Glomerular visceral epithelial cell (primary cell): ENCODE data around the gene SCN5A.
"Not testable (repeated sequence)": the region's sequence is repeated elsewhere in the genome, so short reads cannot be mapped to it uniquely, and the experiment has no call there.

ENCODE experiments used
- DNase-seq: peaks from one replicate; pipeline ENCODE4 v3.0.0-alpha.2; 2016; ENCODE audit errors: extremely low spot score

Gene SCN5A

DNA sequence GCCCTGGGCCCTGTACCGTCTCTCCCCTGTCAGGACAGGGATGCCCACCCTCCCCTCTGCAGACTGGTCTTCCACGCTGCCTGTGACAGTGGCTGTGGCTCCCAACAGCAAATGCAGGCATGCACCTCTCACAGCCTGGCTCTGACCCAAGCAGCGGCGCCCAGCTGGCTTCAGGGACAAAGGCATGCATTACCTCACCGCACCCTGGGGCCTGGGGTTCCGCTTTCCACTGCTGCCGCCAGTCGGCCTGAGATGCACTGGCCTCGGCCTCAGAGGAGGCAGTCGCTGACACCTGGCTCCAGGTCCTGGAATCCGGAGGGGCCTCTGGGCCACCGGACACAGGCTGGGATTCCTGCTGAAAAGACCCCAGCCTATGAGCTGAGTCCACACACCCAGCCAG lies 70.3 kb downstream of the SCN5A start:
- DNase-seq = no peak

DNA sequence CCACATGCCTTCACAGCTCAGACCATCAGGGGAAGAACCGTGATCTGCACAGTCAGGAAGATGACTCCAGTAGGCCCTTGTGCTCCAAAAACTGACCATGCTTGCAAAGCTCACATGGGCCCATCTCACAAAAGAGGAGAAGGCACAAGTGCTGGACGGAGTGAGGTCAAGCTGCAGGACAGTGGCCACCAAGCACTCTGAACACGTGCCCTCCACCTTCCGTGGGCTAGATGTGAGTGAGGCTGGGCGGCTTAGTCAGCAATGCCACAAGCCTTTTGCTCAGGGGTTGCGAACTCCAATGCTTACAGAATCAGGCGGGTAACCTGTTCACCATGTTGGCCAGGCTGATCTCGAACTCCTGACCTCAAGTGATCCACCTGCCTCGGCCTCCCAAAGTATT lies 70.9 kb downstream of the SCN5A start:
- no peak for DNase-seq

DNA sequence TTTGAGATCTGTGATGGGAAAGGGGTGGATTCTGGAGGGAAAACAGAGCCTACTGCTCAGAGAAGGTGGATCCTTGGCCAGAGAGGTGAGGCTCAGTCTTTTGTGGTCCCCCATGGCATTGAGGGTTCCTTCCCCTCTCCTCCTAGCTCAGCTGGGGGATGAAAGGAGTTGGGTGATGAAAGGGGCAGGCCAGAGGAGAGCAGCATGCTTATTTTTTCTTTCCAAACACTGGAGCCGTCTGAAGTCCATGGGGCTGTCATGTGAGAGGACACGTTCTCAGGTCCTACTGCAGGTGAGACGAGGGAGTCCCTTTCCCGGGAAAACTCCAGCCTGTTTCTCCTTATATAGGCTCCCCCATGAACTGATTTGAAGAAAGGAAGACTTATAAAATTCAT lies 71.4 kb downstream of the SCN5A start:
- no peak for DNase-seq

DNA sequence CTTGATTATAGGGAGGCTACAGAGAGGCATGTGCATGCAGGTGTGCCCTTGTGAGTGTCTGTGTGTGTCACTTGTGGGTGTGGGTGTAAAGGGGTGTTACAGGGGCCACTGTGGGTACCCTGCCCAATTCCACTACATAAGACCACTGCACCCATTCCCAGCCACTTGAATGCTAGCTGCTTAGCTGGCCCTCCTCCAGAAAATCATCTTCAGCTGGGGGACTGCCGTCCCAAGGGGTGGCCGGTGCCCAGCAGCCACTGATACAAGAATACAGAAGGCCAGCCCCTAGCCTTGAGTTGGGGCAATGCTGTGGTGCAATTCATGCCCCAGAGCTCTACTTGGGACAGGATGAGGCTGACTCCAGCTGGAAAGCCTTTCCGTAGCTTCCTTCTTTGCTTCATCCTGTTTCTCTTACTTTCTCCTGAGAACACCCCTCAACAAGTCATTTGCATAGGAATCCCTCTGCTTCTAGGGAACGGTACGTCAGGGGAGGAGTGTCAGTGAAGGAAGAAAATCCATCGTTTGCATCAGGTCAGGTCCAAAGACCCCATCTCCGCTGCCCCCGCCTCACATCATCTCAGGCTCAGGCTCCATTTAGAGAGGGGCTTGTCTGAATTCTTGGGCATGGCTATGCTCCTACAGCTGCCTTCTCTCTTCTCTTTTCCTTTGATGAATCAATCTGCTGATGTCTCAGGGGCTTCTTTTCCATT lies 72.0 kb downstream of the SCN5A start:
- DNase-seq = no peak

DNA sequence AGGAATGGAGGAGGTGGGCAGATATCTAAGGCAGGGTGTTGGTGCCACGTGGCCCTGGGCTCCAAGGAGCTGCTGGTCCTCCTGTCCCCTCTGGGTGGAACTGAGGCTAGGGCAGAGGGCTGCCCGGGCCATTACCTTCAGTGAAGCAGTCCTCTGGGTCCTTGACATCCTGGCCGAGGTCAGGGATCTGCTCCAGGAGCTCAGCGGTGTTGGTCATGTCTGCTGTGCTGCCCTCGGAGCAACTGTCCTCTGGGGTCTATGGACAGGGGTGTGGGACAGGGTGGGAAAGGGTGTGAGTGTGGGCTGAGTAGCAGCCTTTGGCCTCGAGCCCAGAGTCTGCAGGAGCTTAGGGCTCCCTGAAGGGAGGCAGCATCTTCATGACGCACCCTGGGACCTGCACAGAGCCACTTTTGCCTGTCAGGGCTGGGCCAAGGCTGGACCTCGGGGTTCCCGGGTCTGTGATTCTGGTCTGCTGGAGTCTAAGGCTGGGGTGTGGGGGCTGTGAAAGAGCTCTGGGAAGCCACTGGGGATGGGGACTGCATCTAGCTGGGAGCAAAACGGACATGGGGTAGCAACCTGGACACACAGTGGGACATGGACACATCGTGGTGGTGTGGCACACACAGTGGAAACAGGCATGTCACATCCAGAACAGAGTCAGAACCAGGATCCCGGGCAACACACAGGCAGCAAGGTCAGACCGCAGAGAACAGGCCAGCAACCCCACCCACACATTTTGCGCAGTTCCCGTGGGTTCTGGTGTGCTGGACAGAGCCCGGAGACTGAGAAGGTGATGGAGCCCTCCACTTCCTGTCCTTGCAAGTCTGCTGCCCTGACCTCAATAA lies 72.7 kb downstream of the SCN5A start:
- no peak for DNase-seq

DNA sequence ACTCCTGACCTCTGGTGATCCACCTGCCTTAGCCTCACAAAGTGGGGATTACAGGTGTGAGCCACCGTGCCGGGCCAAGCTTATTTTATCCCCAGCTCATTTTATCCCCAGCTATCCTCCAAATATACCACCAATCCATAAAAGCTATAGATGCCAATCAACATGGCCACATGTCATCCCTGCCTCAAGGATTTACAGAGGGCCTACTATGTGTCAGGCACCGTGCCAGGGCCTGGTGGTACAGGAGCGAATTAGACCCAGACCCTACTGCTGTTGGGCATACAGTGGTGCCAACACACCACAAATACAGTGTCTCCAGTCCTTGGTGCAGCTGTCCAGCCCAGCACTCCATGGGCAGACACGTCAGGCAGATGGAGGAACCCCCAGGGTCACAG lies 73.4 kb downstream of the SCN5A start:
- DNase-seq = no peak

DNA sequence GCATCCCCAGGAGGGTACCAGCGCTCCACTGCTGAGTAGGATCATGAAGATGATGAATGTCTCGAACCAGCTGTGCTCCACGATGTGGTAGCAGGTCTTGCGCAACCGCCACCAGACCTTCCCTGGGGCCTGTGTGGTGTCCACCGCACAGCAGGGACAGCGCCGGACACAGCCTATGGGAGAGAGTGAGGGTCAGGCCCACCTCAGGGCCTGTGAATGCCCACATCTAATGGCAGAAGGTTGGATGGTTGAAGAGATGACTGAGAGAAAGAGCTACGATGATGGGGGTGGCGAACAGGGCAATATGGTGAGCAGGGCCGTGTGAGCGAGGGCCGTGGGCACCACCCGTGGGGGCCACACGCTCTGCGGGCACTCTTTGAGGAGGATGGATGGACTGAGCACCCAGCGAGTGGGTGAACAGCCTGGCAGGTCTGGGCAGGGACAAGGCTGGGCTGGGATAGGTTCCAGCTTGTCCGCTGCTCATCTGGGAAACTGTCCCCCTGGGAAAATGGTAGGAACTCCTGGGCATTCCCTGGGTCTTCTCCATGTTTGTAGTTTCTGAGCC lies 74.1 kb downstream of the SCN5A start:
- no peak for DNase-seq

DNA sequence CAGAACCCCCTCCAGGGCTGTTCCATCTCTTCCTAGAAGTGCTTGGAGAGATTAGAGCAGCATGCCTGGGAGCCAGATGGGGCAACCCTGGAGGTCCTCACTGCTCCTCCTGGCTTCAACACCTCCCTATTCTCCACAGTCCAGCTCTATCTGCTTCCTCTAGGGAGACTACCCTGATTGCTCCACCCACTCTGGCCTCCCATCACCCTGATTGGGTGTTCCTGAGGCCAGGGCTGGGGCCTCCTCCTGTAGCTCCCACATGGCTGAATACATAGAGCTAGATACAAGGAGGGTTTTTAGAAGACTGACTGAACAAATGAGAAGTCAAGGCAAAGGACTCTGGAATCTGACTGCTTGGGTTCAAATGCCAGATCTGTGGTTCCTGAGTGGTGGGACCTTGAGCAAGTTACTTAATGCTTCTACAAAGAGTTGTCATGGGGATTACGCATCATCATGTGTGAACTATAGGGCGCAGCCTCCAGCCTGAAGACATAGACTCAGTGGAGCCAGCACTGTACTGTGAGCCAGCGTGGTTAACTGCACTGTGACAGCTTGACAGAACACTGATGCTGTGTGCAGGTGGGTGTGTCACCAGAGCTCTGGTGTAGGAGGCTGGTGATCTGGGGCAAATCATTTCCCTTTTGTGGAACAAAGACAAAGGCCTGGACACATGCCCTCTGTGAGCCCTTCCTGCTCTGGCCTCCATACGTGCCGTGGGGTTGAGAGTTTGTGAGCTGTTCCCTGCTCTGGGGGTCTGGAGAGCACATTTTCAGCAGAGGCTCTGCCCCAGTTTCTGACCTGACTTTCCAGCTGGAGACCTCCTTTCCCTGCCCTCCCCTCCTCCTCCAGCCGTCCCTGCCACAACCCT lies 74.8 kb downstream of the SCN5A start:
- no peak for DNase-seq

DNA sequence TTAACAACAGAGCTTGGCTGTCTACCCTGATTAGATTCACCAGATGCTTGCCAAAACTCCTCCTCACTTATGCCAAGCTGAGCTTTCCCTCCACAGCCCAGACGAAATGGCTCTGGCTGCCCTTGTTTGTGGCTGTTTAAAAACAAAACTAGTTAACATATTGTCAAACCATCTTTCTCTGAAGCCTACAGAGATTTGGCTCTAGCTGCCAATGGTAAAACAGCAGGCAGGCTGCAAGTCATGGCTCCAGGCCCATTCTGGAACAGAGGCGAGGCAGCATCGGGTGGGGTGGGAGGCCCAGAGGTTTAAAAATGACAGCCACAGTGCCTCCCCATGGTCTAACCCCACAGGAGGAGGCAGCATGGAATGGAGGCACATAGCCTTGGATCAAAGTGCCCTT lies 75.9 kb downstream of the SCN5A start:
- no peak for DNase-seq

DNA sequence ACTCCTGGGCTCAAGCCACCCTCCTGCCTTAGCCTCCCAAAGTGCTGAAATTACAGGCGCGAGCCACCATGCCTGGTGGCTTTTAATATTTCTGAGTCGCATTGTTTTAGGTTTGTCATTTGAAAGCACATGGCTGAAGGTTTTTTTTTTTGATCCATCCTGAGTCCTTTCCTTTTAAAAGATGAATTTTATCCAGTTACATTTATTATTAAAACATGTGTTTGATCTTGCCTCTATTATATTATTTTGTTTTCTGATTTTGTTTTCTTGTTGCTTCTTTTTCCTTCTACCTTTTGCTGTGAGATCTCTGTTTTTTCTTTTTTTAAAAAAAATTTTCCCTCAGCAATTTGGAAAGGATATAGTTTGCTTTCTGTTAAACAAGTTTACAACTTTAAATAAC lies 76.4 kb downstream of the SCN5A start:
- no peak for DNase-seq

DNA sequence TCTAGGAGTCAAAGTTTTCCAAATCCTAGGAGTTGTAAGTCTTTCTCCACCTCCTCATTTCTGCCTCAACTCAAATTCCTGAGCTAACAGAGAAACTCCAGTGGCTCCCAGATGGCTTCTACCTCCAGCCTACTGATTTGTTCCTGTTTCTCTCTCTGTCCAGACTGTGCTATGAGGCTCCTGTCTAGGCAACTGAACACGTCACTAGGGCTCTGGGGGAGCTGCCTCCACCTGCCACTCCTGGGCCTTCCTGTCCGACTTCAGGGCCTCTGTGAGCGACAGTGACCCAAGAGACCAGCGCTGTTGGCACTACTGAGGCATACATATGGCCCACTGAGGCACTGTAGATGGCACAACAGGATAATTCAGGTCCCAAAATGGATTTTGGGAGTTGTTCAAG lies 82.0 kb downstream of the SCN5A start:
- DNase-seq = no peak

DNA sequence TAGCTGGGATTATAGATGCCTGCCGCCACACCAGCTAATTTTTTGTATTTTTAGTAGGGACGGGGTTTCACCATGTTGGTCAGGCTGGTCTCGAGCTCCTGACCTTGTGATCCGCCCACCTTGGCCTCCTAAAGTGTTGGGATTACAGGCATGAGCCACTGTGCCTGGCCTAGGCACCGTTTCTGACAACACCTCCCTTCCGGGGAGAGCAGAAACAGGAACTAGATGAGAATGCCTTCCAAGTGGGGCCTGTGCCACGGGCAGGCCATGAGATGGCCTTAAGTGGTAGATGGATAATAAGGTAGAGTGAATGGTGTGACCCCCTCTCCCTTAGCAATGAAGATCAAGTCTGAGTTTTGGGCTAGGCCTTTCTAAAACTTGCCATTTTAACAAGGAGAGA lies 82.7 kb downstream of the SCN5A start:
- DNase-seq = not testable (repeated sequence)

DNA sequence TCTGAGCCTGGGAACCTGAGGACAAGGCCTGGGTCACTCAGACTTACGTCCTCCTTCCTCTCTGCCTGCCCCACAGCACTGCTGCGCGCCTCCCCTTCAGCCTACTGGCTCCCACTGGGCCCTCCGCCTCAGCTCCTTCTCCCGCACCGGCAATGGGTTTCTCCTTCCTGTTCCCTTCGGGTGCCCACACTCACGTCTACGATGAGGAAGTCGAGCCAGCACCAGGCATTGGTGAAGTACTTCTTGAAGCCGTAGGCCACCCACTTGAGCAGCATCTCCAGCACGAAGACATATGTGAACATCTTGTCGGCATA lies 83.3 kb downstream of the SCN5A start:
- DNase-seq = no peak

DNA sequence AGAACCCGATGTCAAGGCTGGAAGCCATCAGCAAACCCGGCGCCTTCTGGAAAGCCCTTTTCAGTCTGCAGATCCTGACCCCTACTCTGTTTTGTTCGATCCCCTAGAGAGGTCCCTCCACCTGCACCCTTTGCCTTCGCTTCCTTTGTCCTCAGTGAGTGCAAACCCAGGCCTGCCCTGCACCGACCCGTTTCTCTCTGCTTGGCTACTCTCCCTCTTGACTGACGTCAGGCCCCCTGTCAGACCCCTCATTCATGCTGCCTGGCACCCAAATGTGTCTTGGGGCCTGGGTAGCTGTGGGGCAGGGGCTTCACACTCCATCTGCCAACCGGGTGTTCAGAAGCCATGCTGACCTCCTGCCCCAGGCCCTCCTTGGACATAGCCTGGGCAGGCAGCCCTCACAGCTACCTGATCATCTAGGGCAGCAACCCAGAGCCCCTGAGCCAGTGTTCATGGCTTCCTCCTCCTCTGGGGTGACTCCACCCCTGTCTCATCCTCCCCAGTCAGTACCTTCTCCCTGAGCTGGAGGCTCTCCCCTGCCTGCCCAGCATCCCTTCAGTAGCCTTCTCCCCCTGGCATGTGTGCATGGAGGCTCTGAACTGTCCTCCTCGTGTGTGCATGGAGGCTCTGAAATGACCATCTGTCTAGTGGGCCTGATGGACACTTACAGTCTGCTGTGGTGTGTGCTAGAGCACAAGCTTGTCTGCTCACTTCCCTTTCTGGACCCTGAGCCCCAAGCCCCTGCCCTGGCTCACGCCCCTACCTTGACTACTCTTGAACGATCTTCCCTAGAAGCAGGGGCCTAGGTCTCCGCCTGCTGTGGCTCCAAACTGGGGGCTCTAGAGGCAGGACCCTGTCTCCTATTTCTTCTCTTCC lies 83.9 kb downstream of the SCN5A start:
- no peak for DNase-seq

DNA sequence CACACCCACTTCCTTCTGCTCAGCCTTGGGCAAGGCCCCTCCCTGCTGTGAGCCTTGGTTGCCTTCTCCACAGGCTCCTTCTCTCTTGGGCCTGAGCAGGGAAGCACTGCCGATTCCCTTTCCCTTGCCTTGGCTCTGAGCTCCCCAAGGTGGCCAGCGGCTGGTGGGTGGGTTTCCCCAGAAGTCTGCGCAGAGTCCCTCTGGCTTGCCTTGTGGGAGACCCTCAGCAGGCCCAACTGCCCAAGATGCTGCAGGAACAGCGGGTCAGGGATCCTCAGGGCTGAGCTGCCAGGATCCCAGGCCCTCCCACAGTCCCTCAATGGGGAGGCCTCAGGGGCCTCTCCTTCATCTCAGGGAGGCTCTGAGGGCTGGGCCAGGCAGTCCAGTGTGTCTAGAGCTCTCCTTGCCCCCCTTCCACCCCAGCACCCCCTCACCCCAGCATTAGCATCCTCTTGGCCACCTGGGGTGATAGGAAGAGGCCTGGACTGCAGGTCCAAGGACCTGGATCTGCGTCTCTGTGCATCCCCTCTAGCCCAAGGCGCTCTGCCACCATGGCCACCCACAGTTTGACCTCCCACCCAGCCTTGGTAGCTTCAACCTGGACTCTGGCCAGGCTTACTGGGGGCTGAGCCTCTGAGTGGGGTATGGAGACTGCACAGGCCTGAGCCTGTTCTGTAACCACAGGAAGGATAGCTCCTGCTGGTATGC lies 84.7 kb downstream of the SCN5A start:
- DNase-seq = no peak

DNA sequence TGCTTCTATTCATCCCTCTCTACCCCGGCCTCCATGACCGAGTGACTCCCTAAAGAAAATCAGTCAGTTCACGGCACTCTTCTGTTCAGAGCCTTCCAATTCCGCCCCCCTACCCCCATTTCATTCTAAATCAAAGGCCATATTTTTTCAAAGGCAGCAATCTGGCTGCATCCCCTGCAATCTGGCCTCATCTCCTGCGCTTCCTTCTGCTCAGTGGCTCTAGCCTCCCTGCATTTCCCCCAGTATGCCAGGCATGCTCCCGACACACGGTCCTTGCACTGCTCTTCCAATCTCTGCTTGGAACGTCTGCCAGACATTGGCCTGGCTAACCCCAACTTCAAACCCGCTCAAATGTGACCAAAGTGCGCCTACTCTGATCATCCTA lies 85.6 kb downstream of the SCN5A start:
- DNase-seq = no peak

DNA sequence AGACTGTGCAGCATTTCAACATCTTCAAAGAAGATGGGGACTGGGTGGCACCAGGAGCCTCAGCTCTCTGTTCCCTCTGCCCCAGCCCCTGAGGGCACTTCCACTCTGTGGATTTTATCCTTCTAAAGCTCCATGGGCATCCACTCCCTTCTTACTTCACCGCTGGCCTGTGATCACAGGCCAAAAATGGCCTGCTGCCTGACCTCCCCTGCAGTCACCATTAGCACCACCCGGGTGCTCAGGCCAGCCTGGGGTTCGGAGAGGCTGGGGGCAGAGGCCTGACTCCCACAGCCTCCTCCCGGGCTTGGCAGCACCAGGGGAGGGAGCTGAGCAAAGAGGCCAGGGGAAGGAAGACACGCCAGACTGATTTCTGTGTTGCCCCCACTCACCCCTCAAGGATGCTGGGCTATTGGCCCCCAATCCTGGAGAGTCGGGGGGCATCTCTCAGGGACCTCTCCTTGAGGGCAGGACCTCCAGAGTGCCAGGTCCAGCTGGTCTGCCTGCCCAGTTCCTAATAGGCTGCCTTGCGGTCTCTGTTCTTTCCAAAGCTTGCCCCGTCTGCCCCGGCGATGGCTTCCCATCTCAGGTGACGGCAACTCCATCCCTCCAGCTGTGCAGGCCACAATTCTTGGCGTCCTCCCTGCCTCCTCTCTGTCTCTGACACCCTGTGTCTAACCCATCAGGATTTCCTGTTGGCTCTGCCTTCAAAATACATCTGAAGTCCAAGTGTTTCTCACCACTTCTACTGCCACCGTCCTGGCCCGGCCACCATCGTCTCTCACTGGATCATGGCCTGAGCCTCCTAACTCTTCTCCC lies 86.2 kb downstream of the SCN5A start:
- no peak for DNase-seq

DNA sequence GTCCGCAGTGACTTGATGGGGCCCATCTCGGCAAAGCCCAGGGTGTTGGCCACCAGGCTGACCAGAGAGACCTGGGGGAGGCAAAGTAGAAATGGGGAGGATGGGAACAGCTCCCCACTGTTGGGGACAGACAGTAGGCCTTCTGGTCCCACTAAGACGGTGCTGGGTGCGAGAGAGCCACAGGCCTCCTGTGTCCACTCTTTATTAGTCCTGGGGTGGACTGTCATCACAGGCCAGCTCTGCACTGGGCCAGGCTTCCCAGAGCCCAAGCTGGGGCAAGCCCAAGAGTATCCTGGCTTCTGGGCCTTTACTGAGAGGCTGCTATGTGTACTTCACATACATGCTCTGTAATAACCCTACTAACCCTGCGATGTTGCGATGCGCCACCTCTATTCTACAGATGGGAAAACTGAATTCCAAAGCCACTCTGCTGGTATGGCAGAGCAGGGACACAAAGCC lies 87.0 kb downstream of the SCN5A start:
- no peak for DNase-seq

DNA sequence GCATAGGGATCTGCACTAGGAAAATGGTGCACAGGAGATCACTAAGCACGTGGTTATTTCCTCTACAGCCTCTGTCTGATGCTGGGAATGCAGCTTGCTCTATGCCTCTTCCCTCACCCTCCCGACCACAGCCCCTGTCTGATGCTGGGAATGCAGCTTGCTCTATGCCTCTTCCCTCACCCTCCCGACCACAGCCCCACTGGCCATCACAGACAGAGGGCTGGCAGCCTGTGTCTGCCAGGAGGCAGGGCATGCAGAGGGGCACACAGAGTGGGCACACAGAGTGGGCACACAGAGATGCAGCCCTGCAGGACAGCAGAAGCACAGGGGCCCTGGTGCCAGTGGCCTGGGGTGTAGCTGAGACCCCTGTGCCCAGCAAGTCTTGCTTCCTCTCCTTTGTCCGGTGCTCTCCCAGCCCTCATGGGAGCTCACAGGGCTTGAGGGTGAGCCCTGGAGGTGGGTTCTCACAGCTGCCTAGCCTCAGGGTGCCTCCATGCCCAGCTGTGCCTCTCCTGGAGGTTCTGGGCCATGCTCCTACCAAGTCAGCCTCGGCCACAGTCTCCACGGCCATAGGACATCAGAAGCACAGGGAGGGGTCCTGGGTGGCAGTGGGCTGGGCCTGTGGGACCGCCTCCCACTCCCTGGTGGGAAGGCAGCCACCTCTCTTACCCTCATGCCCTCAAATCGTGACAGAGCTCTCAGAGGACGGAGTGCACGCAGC lies 87.6 kb downstream of the SCN5A start:
- no peak for DNase-seq
